Loucy (cell line): ENCODE results near the gene OIT3.

Experiments
- EZH2phosphoT487 ChIP-seq: fragments of 200-600 bp; IDR thresholded peaks from 2 replicates; pipeline ENCODE4 v1.6.1; 2018; ENCODE audit warnings: antibody characterized with exemption, mild to moderate bottlenecking, moderate library complexity, borderline replicate concordance
- TF ChIP-seq, protein P1 (sequence below): fragments of 200-600 bp; sonication (generic); conservative IDR thresholded peaks from 2 replicates; pipeline ENCODE4 v1.5.1; 2014; ENCODE audit warnings: mild to moderate bottlenecking, antibody characterized with exemption, low read length

- TF ChIP-seq, protein P1, sequence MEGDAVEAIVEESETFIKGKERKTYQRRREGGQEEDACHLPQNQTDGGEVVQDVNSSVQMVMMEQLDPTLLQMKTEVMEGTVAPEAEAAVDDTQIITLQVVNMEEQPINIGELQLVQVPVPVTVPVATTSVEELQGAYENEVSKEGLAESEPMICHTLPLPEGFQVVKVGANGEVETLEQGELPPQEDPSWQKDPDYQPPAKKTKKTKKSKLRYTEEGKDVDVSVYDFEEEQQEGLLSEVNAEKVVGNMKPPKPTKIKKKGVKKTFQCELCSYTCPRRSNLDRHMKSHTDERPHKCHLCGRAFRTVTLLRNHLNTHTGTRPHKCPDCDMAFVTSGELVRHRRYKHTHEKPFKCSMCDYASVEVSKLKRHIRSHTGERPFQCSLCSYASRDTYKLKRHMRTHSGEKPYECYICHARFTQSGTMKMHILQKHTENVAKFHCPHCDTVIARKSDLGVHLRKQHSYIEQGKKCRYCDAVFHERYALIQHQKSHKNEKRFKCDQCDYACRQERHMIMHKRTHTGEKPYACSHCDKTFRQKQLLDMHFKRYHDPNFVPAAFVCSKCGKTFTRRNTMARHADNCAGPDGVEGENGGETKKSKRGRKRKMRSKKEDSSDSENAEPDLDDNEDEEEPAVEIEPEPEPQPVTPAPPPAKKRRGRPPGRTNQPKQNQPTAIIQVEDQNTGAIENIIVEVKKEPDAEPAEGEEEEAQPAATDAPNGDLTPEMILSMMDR: no peak
- TF ChIP-seq EZH2phosphoT487: no peak
Observed at GRCh38 chr10:72954596-72955554, 61.3 kb downstream of the OIT3 start, which contains the start of gene PLA2G12B.
